Measurements from ENCODE around the gene TCOF1. TPM values are rescaled to one million over a fixed set of nuclear protein-coding genes. Genes with fewer than 3 reads are reported as not detected.

TCOF1 gene
- polyA plus RNA-seq, 1 donor (not counting 4 experiments of a cell fraction or from before 2014, with no cell fraction given) = 13.6 TPM

GRCh38 chr5:150356575-150357294 lies 762 bp upstream of the TCOF1 start:
- Histone ChIP-seq H3K4me2 (ENCODE audit: control insufficient read depth, extremely low read depth, insufficient read depth, low read depth, low read length) (peak overlapping the region; percentile 61), H3K9ac (ENCODE audit: control insufficient read depth, extremely low read depth, insufficient read depth, low read length) (peak overlapping the region; percentile 88), H3K9me1 (ENCODE audit: control insufficient read depth, extremely low read depth, insufficient read depth, low read length) (no peaks in the 10 kb centered on the region), H3K27me3 (ENCODE audit: control insufficient read depth, extremely low read depth, insufficient read depth, low read length) (no peaks in the 10 kb centered on the region), H4K20me1 (ENCODE audit: control insufficient read depth, extremely low read depth, insufficient read depth, low read length) (peaks cover 5% of the 10 kb centered on the region), H3K27ac (ENCODE audit: control insufficient read depth, insufficient read depth, low read length) (peak overlapping the region; percentile 10), H3K4me1 (ENCODE audit: control insufficient read depth, extremely low read depth, insufficient read depth, low read length) (peaks cover 12% of the 10 kb centered on the region), H2AFZ (ENCODE audit: control insufficient read depth, low read length) (peak overlapping the region; percentile 77), H3K9me3 (ENCODE audit: control insufficient read depth, low read depth, low read length) (no peaks in the 10 kb centered on the region), H3K36me3 (ENCODE audit: control insufficient read depth in 2 of 2, extremely low read depth in 1 of 2, insufficient read depth in 2 of 2, low read length in 2 of 2) (peaks cover 6 to 16% of the 10 kb centered on the region in 2 experiments), H3K4me3 (ENCODE audit: control insufficient read depth in 2 of 3, extremely low read depth in 1 of 3, insufficient read depth in 2 of 3, low read depth in 1 of 3, low read length in 3 of 3) (peak overlapping the region in 2 of 3 experiments; percentile 31 to 40), H3K79me2 (ENCODE audit: control insufficient read depth, insufficient read depth, low read length) (peaks cover 38% of the 10 kb centered on the region)
- DNase-seq (ENCODE audit: low read depth, low spot score) (no peak), FAIRE-seq (no peak)
- TF ChIP-seq CTCF (optimal IDR thresholded peaks at IDR 0.05 in 1 of 3, IDR thresholded peaks at IDR 0.05 in 1 of 3, conservative IDR thresholded peaks at IDR 0.05 in 1 of 3; ENCODE audit: extremely low read depth in 1 of 3, insufficient read depth in 2 of 3, low read length in 3 of 3) = no peak
- no peak for TF ChIP-seq EZH2 (IDR thresholded peaks at IDR 0.05; ENCODE audit: low read length)
- dilution Hi-C loops (cut with MboI; ENCODE audit: extremely low pct_ligation_motif_present, low sequenced_read_pairs) = no loop called here

- Histone ChIP-seq H2AFZ (ENCODE audit: control insufficient read depth, low read length) (peak overlapping the region; percentile 76), H3K9me1 (ENCODE audit: control insufficient read depth, extremely low read depth, insufficient read depth, low read length) (no peaks in the 10 kb centered on the region), H3K9me3 (ENCODE audit: control insufficient read depth, low read depth, low read length) (no peaks in the 10 kb centered on the region), H3K79me2 (ENCODE audit: control insufficient read depth, insufficient read depth, low read length) (peaks cover 48% of the 10 kb centered on the region), H3K36me3 (ENCODE audit: control insufficient read depth in 2 of 2, extremely low read depth in 1 of 2, insufficient read depth in 2 of 2, low read length in 2 of 2) (peaks cover 14 to 22% of the 10 kb centered on the region in 2 experiments), H3K4me3 (ENCODE audit: control insufficient read depth in 2 of 3, extremely low read depth in 1 of 3, insufficient read depth in 2 of 3, low read depth in 1 of 3, low read length in 3 of 3) (peak overlapping the region; percentile 63 to 93 (median 87)), H3K27ac (ENCODE audit: control insufficient read depth, insufficient read depth, low read length) (peak overlapping the region; percentile 91), H3K4me2 (ENCODE audit: control insufficient read depth, extremely low read depth, insufficient read depth, low read depth, low read length) (peak overlapping the region; percentile 77), H3K4me1 (ENCODE audit: control insufficient read depth, extremely low read depth, insufficient read depth, low read length) (peaks cover 12% of the 10 kb centered on the region), H3K9ac (ENCODE audit: control insufficient read depth, extremely low read depth, insufficient read depth, low read length) (peak overlapping the region; percentile 88), H4K20me1 (ENCODE audit: control insufficient read depth, extremely low read depth, insufficient read depth, low read length) (peaks cover 9% of the 10 kb centered on the region), H3K27me3 (ENCODE audit: control insufficient read depth, extremely low read depth, insufficient read depth, low read length) (no peaks in the 10 kb centered on the region)
- FAIRE-seq (no peak), DNase-seq (ENCODE audit: low read depth, low spot score) (no peak)
- dilution Hi-C loops (cut with MboI; ENCODE audit: extremely low pct_ligation_motif_present, low sequenced_read_pairs) = no loop called here
- TF ChIP-seq EZH2 (IDR thresholded peaks at IDR 0.05; ENCODE audit: low read length) (no peak), CTCF (optimal IDR thresholded peaks at IDR 0.05 in 1 of 3, IDR thresholded peaks at IDR 0.05 in 1 of 3, conservative IDR thresholded peaks at IDR 0.05 in 1 of 3; ENCODE audit: extremely low read depth in 1 of 3, insufficient read depth in 2 of 3, low read length in 3 of 3) (no peak)
Observed at GRCh38 chr5:150358261-150359095, 981 bp downstream of the TCOF1 start.

All from keratinocyte (primary cell).